ENCODE data around the gene EMC9.
A peak's percentile ranks its signal among the peaks of the same experiment; 100 is the strongest.

GRCh38 chr14:24137529-24138395 lies 3.6 kb downstream of the EMC9 start:
- no peak for TF ChIP-seq CTCF (IDR thresholded peaks at IDR 0.05)
- TF ChIP-seq YY1 (IDR thresholded peaks at IDR 0.05; ENCODE audit: low read depth) = no peak
- TF ChIP-seq EP300 (IDR thresholded peaks at IDR 0.05; ENCODE audit: borderline replicate concordance in 1 of 2, low read depth in 1 of 2, low read length in 1 of 2) = no peak
- 0 out of 2 replicates have a peak, but pooled peaks have one; percentile 14 for TF ChIP-seq POLR2AphosphoS5 (IDR thresholded peaks at IDR 0.05; ENCODE audit: low read depth, low read length)
- no peak for TF ChIP-seq MXI1 (IDR thresholded peaks at IDR 0.05; ENCODE audit: low read depth, low read length)
- no peak for TF ChIP-seq MAX (IDR thresholded peaks at IDR 0.05; ENCODE audit: low read depth)
- no peak for TF ChIP-seq JUND (IDR thresholded peaks at IDR 0.05)
- no peak for TF ChIP-seq RAD21 (IDR thresholded peaks at IDR 0.05; ENCODE audit: low read length)
- TF ChIP-seq FOXJ3 (CRISPR knock-in tag; IDR thresholded peaks at IDR 0.05) = no peak
- no peak for TF ChIP-seq RCOR1 (IDR thresholded peaks at IDR 0.05; ENCODE audit: low read length)
- TF ChIP-seq TAF1 (IDR thresholded peaks at IDR 0.05; ENCODE audit: borderline replicate concordance, low read depth, low read length) = no peak
- TF ChIP-seq, protein P1, sequence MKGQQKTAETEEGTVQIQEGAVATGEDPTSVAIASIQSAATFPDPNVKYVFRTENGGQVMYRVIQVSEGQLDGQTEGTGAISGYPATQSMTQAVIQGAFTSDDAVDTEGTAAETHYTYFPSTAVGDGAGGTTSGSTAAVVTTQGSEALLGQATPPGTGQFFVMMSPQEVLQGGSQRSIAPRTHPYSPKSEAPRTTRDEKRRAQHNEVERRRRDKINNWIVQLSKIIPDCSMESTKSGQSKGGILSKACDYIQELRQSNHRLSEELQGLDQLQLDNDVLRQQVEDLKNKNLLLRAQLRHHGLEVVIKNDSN (IDR thresholded peaks at IDR 0.05; ENCODE audit: borderline replicate concordance, low read depth) = no peak
- TF ChIP-seq IRF3 (IDR thresholded peaks at IDR 0.05; ENCODE audit: low read depth, low read length) = no peak
